HepG2 (cell line): ENCODE data around the gene RPS15A. TPM values are rescaled to one million over a fixed set of nuclear protein-coding genes. Genes with fewer than 3 reads are reported as not detected.

Experiments used
- ARID4A ChIP-seq: sonication (generic); formaldehyde crosslinking; IDR thresholded peaks from 2 replicates; pipeline ENCODE4 v1.5.0; 2020; ENCODE audit warnings: mild to moderate bottlenecking, missing genetic modification reagents, borderline replicate concordance
- CHD4 ChIP-seq: fragments of 200-600 bp; sonication (generic); IDR thresholded peaks from 2 replicates; pipeline ENCODE4 v1.7.0; 2017; ENCODE audit warnings: mild to moderate bottlenecking, low read length, borderline replicate concordance
- ELF4 ChIP-seq: sonication (generic); formaldehyde crosslinking; IDR thresholded peaks from 2 replicates; pipeline ENCODE4 v1.5.0; 2020; ENCODE audit warnings: missing genetic modification reagents, mild to moderate bottlenecking, moderate library complexity, borderline replicate concordance
- ETS1 ChIP-seq: sonication (generic); formaldehyde crosslinking; IDR thresholded peaks from 2 replicates; pipeline ENCODE4 v1.4.0; 2020; ENCODE audit warnings: missing genetic modification reagents
- FUBP1 ChIP-seq: sonication (generic); formaldehyde crosslinking; IDR thresholded peaks from 2 replicates; pipeline ENCODE4 v1.5.1; 2020; ENCODE audit warnings: missing genetic modification reagents, mild to moderate bottlenecking, borderline replicate concordance
- HES4 ChIP-seq: sonication (generic); formaldehyde crosslinking; IDR thresholded peaks from 2 replicates; pipeline ENCODE4 v1.9.0; 2021; ENCODE audit warnings: mild to moderate bottlenecking, missing genetic modification reagents, borderline replicate concordance
- HNF4A ChIP-seq: sonication (generic); formaldehyde crosslinking; IDR thresholded peaks from 2 replicates; pipeline ENCODE4 v1.4.0; 2020; ENCODE audit warnings: missing genetic modification reagents
- ISX ChIP-seq: sonication (generic); formaldehyde crosslinking; conservative IDR thresholded peaks from 2 replicates; pipeline ENCODE4 v1.5.0; 2020; ENCODE audit warnings: missing genetic modification reagents
- JUNB ChIP-seq: sonication (generic); formaldehyde crosslinking; IDR thresholded peaks from 2 replicates; pipeline ENCODE4 v1.8.0; 2022; ENCODE audit warnings: missing genetic modification reagents, mild to moderate bottlenecking, borderline replicate concordance
- KLF16 ChIP-seq, 2 experiments: sonication (generic) in 1 of 2; formaldehyde crosslinking in 1 of 2; IDR thresholded peaks; 2 replicates each; pipeline versions ENCODE4 v1.6.1 to v1.8.0; 2016 to 2023; ENCODE audit warnings: missing genetic modification reagents in 2 of 2, missing compliant biosample characterization in 1 of 2
- MAF1 ChIP-seq: sonication (generic); formaldehyde crosslinking; IDR thresholded peaks from 2 replicates; pipeline ENCODE4 v1.5.0; 2020; ENCODE audit warnings: missing genetic modification reagents, borderline replicate concordance
- NR2F1 ChIP-seq, 2 experiments: fragments of 450-650 bp in 1 of 2; formaldehyde crosslinking in 1 of 2; IDR thresholded peaks; 2 replicates each; pipeline versions ENCODE4 v1.5.0 to v1.6.1; 2016 to 2020; ENCODE audit warnings: mild to moderate bottlenecking in 1 of 2, missing compliant biosample characterization in 1 of 2, missing genetic modification reagents in 1 of 2, moderate library complexity in 1 of 2
- PPARG ChIP-seq: conservative IDR thresholded peaks from 2 replicates; pipeline ENCODE4 v1.6.1; 2016; ENCODE audit warnings: missing biosample characterization, missing genetic modification reagents
- PRPF4 ChIP-seq: fragments of 200-400 bp; formaldehyde crosslinking; IDR thresholded peaks from 2 replicates; pipeline ENCODE4 v1.6.1; 2016; ENCODE audit warnings: low read length, low read depth; ENCODE audit not compliant: poor library complexity, severe bottlenecking
- ZFP90 ChIP-seq: sonication (generic); formaldehyde crosslinking; IDR thresholded peaks from 2 replicates; pipeline ENCODE4 v1.8.0; 2022; ENCODE audit warnings: missing genetic modification reagents, mild to moderate bottlenecking, inconsistent platforms, borderline replicate concordance
- ZNF577 ChIP-seq: sonication (generic); formaldehyde crosslinking; IDR thresholded peaks from 2 replicates; pipeline ENCODE4 v1.4.0; 2020; ENCODE audit warnings: mild to moderate bottlenecking, low read depth, missing genetic modification reagents, borderline replicate concordance
- ZNF614 ChIP-seq: IDR thresholded peaks from 2 replicates; pipeline ENCODE4 v1.6.1; 2018; ENCODE audit warnings: missing biosample characterization, missing genetic modification reagents, inconsistent platforms, borderline replicate concordance
- ZNF678 ChIP-seq: sonication (generic); formaldehyde crosslinking; IDR thresholded peaks from 2 replicates; pipeline ENCODE4 v1.4.0; 2020; ENCODE audit warnings: mild to moderate bottlenecking, missing genetic modification reagents
- ZNF773 ChIP-seq: sonication (generic); formaldehyde crosslinking; IDR thresholded peaks from 2 replicates; pipeline ENCODE4 v1.4.0; 2020; ENCODE audit warnings: missing genetic modification reagents, borderline replicate concordance
- ZNF841 ChIP-seq: sonication (generic); formaldehyde crosslinking; IDR thresholded peaks from 2 replicates; pipeline ENCODE4 v1.8.1; 2023; ENCODE audit warnings: missing genetic modification reagents, borderline replicate concordance
- ZSCAN30 ChIP-seq: sonication (generic); formaldehyde crosslinking; IDR thresholded peaks from 2 replicates; pipeline ENCODE4 v1.5.0; 2020; ENCODE audit warnings: mild to moderate bottlenecking, missing genetic modification reagents
- polyA plus RNA-seq, 8 experiments: library from polyadenylated mRNA; depleted of rRNA in 3 of 8; stranded (reverse) in 7 of 8; unstranded in 1 of 8; fragments of >200 nt; fragmentation: Illumina TruSeq in 4 of 8; extraction: Trizol in 4 of 8; gene quantifications; 2 replicates each; pipeline versions ENCODE4 v1.2.1 to v1.2.3, GENCODE V29; 2011 to 2016; ENCODE audit warnings: low read depth in 4 of 8, missing spikeins in 1 of 8, mixed read lengths in 1 of 8; ENCODE audit not compliant: insufficient read depth in 1 of 8
- total RNA-seq, 5 experiments: library from RNA; depleted of rRNA; stranded (reverse); fragments of >200 nt; fragmentation: Illumina TruSeq; extraction: Trizol; gene quantifications; 2 replicates each; pipeline ENCODE4 v1.2.3, GENCODE V29; 2016; ENCODE audit warnings: low read depth in 1 of 5

RPS15A gene
- total and polyA plus RNA-seq, 2 of the 13 experiments (the other 11 are each of a cell fraction or from before 2014, with no cell fraction given): 5,489 to 9,457 TPM

- peak; percentile 99 for TF ChIP-seq PRPF4
- TF ChIP-seq ISX (CRISPR knock-in tag): peak; percentile 74; the same call in 1 of the 2 replicates
- peak; percentile 55 to 98; a peak in 2 of 4 replicates for TF ChIP-seq KLF16 (CRISPR knock-in tag; IDR thresholded peaks at IDR 0.05)
- peak; percentile 86; the same call in 1 of the 2 replicates for TF ChIP-seq ELF4 (CRISPR knock-in tag)
- peak; percentile 97 for TF ChIP-seq HES4
- no peak for TF ChIP-seq CHD4
- peak; percentile 74 for TF ChIP-seq MAF1 (CRISPR knock-in tag)
- TF ChIP-seq ZNF614 (CRISPR knock-in tag): no peak; the same call in 1 of the 2 replicates
- no peak for TF ChIP-seq ZNF841
- TF ChIP-seq ARID4A (CRISPR knock-in tag): peak; percentile 99
- peak; percentile 77; the same call in 1 of the 2 replicates for TF ChIP-seq JUNB (CRISPR knock-in tag)
- TF ChIP-seq ZNF678 (CRISPR knock-in tag): peak; percentile 35
- peak; percentile 93; the same call in 1 of the 2 replicates for TF ChIP-seq ZNF577 (CRISPR knock-in tag)
- TF ChIP-seq ETS1 (CRISPR knock-in tag): peak; percentile 93; the same call in 1 of the 2 replicates
- peak; percentile 89; the same call in 1 of the 2 replicates for TF ChIP-seq FUBP1 (CRISPR knock-in tag)
- no peak; a peak in 1 of 4 replicates for TF ChIP-seq NR2F1 (CRISPR knock-in tag; IDR thresholded peaks at IDR 0.05)
- peak; percentile 97; the same call in 1 of the 2 replicates for TF ChIP-seq ZSCAN30 (CRISPR knock-in tag)
- peak; percentile 12 for TF ChIP-seq HNF4A (CRISPR knock-in tag)
- TF ChIP-seq ZFP90: peak; percentile 98
- peak; percentile 73 for TF ChIP-seq PPARG (CRISPR knock-in tag)
- TF ChIP-seq ZNF773 (CRISPR knock-in tag): peak; percentile 92; the same call in 1 of the 2 replicates
Observed at GRCh38 chr16:18789850-18790706, at the start of gene RPS15A (continued).
